IPS DF 19.7 (cell line): ENCODE results near the gene RASD2.

Experiments
- DNase-seq: peaks from one replicate; pipeline ENCODE4 v3.0.0-alpha.2; 2013; ENCODE audit warnings: low read depth, low spot score

RASD2 gene

GRCh38 chr22:35518811-35519210, 21.8 kb upstream of the RASD2 start:
- no peak for DNase-seq

- no peak for DNase-seq
Measured at GRCh38 chr22:35519306-35520000, 21.2 kb upstream of the RASD2 start.

GRCh38 chr22:35521358-35522224, 19.0 kb upstream of the RASD2 start:
- DNase-seq, result no peak

- DNase-seq, result no peak
Measured at GRCh38 chr22:35522225-35523149, 18.1 kb upstream of the RASD2 start.

- DNase-seq, result no peak
Measured at GRCh38 chr22:35523167-35523947, 17.3 kb upstream of the RASD2 start.

- no peak for DNase-seq
Measured at GRCh38 chr22:35524966-35525686, 15.5 kb upstream of the RASD2 start.

DNA sequence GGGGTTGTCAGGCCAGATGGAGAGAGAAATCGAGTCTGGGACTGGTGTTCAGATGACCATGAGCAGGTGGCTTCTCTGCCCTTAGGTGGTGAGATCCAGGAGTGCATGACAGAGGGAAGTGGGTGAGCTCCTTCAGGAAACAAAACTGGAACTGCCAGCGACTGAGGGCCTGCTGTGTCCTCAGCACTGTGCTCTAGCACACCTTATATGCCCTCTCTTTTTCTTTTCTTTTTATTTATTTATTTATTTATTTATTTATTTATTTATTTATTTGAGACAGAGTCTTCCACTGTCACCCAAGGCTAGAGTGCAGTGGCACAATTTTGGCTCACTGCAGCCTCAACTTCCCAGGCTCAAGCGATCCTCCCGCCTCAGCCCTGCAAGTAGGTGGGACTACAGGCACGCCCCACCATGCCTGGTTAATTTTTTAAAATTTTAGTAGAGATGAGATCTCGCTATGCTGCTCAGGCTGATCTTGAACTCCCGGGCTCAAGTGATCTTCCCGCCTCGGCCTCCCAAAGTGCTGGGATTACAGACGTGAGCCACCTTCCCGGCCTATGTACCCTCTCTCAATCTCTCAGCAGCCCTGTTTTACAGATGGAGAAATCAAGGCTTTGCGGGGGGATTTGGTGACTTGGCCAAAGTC, 14.8 kb upstream of the RASD2 start:
- no peak for DNase-seq

- no peak for DNase-seq
Measured at GRCh38 chr22:35526333-35526979, 14.2 kb upstream of the RASD2 start.

GRCh38 chr22:35528927-35529326, 11.7 kb upstream of the RASD2 start:
- DNase-seq, result no peak

DNA sequence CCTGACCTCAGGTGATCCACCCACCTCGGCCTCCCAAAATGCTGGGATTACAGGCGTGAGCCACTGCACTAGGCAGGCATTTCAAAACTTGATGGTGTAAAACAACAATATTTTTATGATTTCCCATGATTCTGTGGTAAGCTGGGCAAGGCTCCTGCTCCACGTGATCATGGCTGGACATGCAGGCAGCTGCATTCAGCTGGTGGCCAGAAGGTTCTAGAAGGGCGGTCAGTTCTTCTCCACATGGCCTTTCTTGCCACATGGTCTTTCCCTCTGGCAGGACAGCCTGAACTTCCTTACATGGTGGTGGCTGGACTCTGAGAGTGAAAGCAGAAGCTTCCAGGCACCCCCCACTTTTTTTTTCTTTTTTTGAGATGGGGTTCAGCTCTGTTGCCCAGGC, 9.9 kb upstream of the RASD2 start:
- no peak for DNase-seq

DNA sequence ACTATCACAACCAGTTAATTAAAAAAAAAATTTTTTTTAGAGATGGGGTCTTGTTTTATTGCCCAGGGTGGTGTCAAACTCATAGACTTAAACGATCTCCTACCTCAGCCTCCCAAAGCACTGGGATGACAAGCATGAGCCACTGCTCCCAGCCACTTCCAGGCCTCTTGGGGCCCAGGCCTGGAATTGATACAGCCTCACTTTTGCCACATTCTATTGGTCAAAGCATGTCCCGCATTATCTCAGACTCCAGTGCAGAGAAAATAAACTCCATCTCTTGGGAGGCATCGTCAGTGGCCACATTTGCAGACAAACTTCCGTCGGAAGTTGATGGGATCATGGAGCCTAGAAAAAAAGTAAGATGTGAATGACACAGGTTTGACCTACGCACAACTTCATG, 9.4 kb upstream of the RASD2 start:
- no peak for DNase-seq

DNA sequence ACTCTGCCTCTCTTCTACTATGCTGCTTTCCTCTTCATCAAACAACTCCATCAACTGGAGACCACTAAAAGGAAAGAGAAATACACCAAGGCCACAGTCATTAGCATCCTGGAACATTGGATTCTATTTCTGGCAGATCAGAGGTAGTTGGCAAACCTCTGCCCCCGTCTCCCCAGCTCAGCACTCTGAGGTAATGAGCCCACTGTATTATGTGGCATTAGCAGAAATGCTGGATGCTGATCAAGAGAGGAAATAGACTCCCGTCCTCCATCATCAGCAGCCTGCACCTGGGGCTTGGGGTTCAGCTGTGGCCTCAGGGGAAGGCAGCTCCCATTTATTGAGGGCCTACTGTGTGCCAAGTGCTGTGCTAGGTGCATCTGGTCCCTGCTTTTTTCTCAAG, 9.0 kb upstream of the RASD2 start:
- no peak for DNase-seq

DNA sequence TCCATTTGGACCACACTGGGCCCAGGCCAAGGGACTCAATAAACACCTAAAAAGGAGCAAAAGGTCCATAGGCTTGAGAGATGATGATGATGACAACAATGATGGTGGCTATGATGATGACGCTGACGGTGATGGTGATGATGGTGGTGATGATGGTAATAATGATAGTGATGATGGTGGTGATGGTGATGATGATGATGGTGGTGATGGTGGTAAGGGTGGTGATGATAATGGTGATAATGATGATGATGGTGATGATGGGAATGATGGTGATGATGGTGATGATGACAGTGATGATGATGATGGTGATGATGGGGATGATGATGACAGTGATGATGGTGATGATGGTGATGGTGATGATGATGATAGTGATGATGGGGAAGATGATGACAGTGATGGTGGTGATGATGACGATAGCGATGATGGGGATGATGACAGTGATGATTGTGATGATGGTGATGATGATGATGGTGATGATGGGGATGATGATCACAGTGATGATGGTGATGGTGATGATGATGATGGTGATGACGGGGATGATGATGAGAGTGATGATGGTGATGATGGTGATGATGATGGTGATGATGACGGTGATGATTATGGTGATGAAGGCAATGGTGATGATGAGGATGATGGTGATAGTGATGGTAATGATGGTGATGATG, 7.1 kb upstream of the RASD2 start:
- DNase-seq, result no peak

DNA sequence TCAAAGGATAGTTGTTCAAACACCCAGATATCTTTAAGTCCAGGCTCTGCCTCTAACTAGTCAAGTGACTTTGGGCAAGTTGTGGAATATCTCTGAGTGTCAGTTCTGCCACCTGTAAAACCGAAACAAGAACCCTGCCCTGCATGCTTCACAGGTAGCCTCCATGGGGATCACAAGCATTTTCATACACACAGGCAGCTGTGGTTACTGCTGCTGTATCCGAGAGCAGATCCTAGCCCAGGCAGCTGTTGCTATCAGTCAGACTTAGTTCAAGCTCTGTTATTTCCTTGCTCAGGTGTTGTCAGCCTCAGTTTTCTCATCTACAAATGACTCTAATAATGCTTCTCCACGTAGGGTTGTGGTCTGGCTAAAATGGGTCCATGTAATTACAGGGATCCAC, 6.5 kb upstream of the RASD2 start:
- no peak for DNase-seq

- no peak for DNase-seq
Measured at GRCh38 chr22:35537232-35537631, 3.4 kb upstream of the RASD2 start.

GRCh38 chr22:35538801-35539321, 1.8 kb upstream of the RASD2 start:
- no peak for DNase-seq

DNA sequence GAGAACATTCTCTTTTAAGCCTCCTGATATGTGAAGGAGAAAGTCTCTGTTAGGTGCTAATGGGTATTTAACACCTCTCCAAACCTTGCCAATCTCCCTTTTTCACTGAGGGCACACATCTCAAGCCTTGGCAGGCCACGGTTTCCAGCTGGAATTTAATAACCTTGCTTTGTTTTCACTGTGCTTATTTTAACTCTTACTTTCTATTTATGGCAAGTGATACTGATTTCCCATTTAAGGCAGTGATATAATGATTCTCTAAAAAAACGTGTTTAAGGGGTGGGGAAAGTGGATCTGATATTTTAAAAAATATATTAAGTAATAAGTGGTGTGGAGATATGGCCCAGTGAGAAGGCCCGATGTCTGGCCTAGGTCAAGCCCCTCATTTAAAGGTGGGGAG, 1.1 kb upstream of the RASD2 start:
- DNase-seq, result no peak

DNA sequence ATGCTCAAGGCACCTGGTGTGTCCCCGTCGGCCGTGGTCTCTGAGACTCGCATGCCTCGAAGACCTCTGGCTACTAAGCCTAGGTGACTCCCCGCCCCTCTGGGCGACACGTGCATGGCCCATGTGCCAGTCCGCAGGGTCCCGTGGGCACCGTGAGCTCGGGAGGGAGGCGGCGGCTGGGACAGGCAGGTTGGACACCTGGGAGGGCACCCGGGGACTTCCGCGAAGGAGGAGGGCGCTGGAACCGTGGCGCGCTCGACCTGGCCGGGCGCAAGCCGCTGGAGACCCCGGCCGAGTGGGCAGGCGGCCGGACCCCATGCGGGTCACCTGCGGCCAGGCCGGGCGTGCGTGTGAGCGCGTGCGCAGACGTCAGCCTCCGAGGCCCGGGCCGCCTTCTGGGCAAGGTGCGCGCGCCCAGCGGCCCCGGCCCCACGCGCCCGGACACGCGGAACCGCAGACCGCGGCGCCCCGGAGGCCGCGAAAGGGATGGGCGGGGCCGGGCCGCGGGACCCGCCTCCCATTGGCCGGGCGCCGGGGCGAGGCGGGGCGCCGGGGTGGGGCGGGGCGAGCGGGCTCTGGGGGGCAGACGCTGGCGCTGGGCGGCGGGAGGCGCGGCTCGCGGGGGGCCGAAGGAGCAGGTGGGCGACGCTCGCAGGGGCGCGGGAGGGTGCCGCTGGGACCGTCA, 579 bp upstream of the RASD2 start:
- no peak for DNase-seq
